Liver (tissue), 9 donors: ENCODE results near the gene TTYH2. TPM values are rescaled to one million over a fixed set of nuclear protein-coding genes. Genes with fewer than 3 reads are reported as not detected.

Experiments used
- DNase-seq: peaks from one replicate; pipeline ENCODE4 v3.0.0-alpha.2; 2017; ENCODE audit warnings: low spot score
- H3K27ac ChIP-seq, 2 donors: one replicate each; pipeline ENCODE4 v1.7.0; 2013; ENCODE audit warnings: inconsistent platforms in 2 of 2, low read length in 2 of 2, control low read depth in 1 of 2, low read depth in 1 of 2, mild to moderate bottlenecking in 1 of 2
- H3K27me3 ChIP-seq, 4 donors: one replicate each; pipeline versions ENCODE4 v1.6.1 to v1.7.0; 2013; ENCODE audit warnings: low read length in 3 of 4, inconsistent platforms in 1 of 4, mild to moderate bottlenecking in 1 of 4, moderate library complexity in 1 of 4; ENCODE audit not compliant: control insufficient read depth in 4 of 4, insufficient read depth in 4 of 4
- H3K36me3 ChIP-seq, 4 donors: one replicate each; pipeline versions ENCODE4 v1.6.1 to v1.7.0; 2013; ENCODE audit warnings: low read length in 3 of 4, mild to moderate bottlenecking in 3 of 4, low read depth in 1 of 4, moderate library complexity in 1 of 4; ENCODE audit not compliant: control insufficient read depth in 4 of 4, insufficient read depth in 3 of 4
- H3K4me1 ChIP-seq, 4 donors: one replicate each; pipeline versions ENCODE4 v1.6.1 to v1.7.0; 2013; ENCODE audit warnings: low read length in 3 of 4, mild to moderate bottlenecking in 3 of 4, moderate library complexity in 1 of 4; ENCODE audit not compliant: control insufficient read depth in 4 of 4, insufficient read depth in 4 of 4
- H3K4me3 ChIP-seq, 3 donors: one replicate each; pipeline versions ENCODE4 v1.6.1 to v1.7.0; 2013; ENCODE audit warnings: low read length in 3 of 3, control low read depth in 1 of 3, low read depth in 1 of 3, mild to moderate bottlenecking in 1 of 3
- H3K9ac ChIP-seq, 2 donors: one replicate each; pipeline ENCODE4 v1.7.0; 2013; ENCODE audit warnings: low read length in 2 of 2, mild to moderate bottlenecking in 2 of 2, moderate library complexity in 2 of 2, control low read depth in 1 of 2, low read depth in 1 of 2
- H3K9me3 ChIP-seq, 4 donors: one replicate each; pipeline versions ENCODE4 v1.6.1 to v1.7.0; 2013; ENCODE audit warnings: low read length in 3 of 4; ENCODE audit not compliant: control insufficient read depth in 4 of 4
- EGR1 ChIP-seq, 2 donors: IDR thresholded peaks; 2 replicates each; pipeline ENCODE4 v1.6.1; 2016 to 2018; ENCODE audit warnings: antibody characterized with exemption in 2 of 2, low read depth in 2 of 2
- FOXA1 ChIP-seq: IDR thresholded peaks from 2 replicates; pipeline ENCODE4 v1.6.1; 2016; ENCODE audit warnings: antibody characterized with exemption
- FOXA2 ChIP-seq: IDR thresholded peaks from 2 replicates; pipeline ENCODE4 v1.6.1; 2016; ENCODE audit warnings: antibody characterized with exemption
- GABPA ChIP-seq, 2 donors: IDR thresholded peaks in 1 of 2; conservative IDR thresholded peaks in 1 of 2; 2 replicates each; pipeline ENCODE4 v1.6.1; 2016; ENCODE audit warnings: antibody characterized with exemption in 2 of 2, mild to moderate bottlenecking in 1 of 2, moderate library complexity in 1 of 2
- HNF4A ChIP-seq, 2 donors: conservative IDR thresholded peaks; 2 replicates each; pipeline ENCODE4 v1.6.1; 2016; ENCODE audit warnings: antibody characterized with exemption in 2 of 2, mild to moderate bottlenecking in 2 of 2
- HNF4G ChIP-seq: IDR thresholded peaks from 2 replicates; pipeline ENCODE4 v1.6.1; 2016; ENCODE audit warnings: antibody characterized with exemption
- JUND ChIP-seq, 2 donors: IDR thresholded peaks; 2 replicates each; pipeline ENCODE4 v1.6.1; 2016; ENCODE audit warnings: antibody characterized with exemption in 2 of 2
- MAX ChIP-seq: IDR thresholded peaks from 2 replicates; pipeline ENCODE4 v1.6.1; 2016; ENCODE audit warnings: antibody characterized with exemption
- NR2F2 ChIP-seq: IDR thresholded peaks from 2 replicates; pipeline ENCODE4 v1.6.1; 2016; ENCODE audit warnings: antibody characterized with exemption
- RAD21 ChIP-seq, 2 donors: IDR thresholded peaks; 2 replicates each; pipeline ENCODE4 v1.6.1; 2016; ENCODE audit warnings: antibody characterized with exemption in 2 of 2, mild to moderate bottlenecking in 2 of 2
- RXRA ChIP-seq, 2 donors: IDR thresholded peaks; 2 replicates each; pipeline ENCODE4 v1.6.1; 2017 to 2018; ENCODE audit warnings: antibody characterized with exemption in 2 of 2, mild to moderate bottlenecking in 1 of 2
- TAF1 ChIP-seq: conservative IDR thresholded peaks from 2 replicates; pipeline ENCODE4 v1.6.1; 2016; ENCODE audit warnings: antibody characterized with exemption, mild to moderate bottlenecking
- YY1 ChIP-seq: IDR thresholded peaks from 2 replicates; pipeline ENCODE4 v1.6.1; 2016; ENCODE audit warnings: antibody characterized with exemption, mild to moderate bottlenecking
- ZBTB33 ChIP-seq: IDR thresholded peaks from 2 replicates; pipeline ENCODE4 v1.6.1; 2016; ENCODE audit warnings: antibody characterized with exemption
- WGBS: extraction: QIAGEN DNeasy Blood & Tissue Kit; methylation state at CpG from one replicate; pipeline ENCODE4 v1.1.7; 2013; 5-methylcytosine and 5-hydroxymethylcytosine counted together
- polyA plus RNA-seq, 2 donors: library from polyadenylated mRNA; stranded (reverse) in 1 of 2; unstranded in 1 of 2; fragments of 200-250 nt in 1 of 2; fragments of >200 nt in 1 of 2; fragmentation: Nextera tagmentation in 1 of 2; extraction: Ambion mirVana in 1 of 2; gene quantifications; one replicate each; pipeline versions ENCODE4 v1.2.1 to v1.2.3, GENCODE V29; 2013 to 2015
- total RNA-seq, 2 donors: library from RNA; depleted of rRNA; stranded (reverse); fragments of >200 nt; gene quantifications; one replicate each; pipeline ENCODE4 v1.2.3, GENCODE V29; 2014
- TF ChIP-seq, protein P1 (sequence below): fragments of 150-350 bp; IDR thresholded peaks from 2 replicates; pipeline ENCODE4 v1.5.1; 2017; ENCODE audit warnings: improper control_type of control experiment, low read depth, low read length; ENCODE audit not compliant: missing input control
- TF ChIP-seq, protein P2 (sequence below): IDR thresholded peaks from 2 replicates; pipeline ENCODE4 v1.6.1; 2016; ENCODE audit warnings: antibody characterized with exemption
- TF ChIP-seq, protein P3 (sequence below): IDR thresholded peaks from 2 replicates; pipeline ENCODE4 v1.6.1; 2016; ENCODE audit warnings: antibody characterized with exemption, mild to moderate bottlenecking
- donor health status: healthy.
- donor health status: healthy.
- donor health status: healthy.
- donor health status: healthy.
- donor health status: healthy.

Gene TTYH2
- total and polyA plus RNA-seq, 4 donors = 0.40 to 2.4 (median 0.99) TPM

- no peak overlapping the region for H3K9ac ChIP-seq
- no peak overlapping the region for H3K27ac ChIP-seq
- H3K36me3 ChIP-seq = no peaks in the 10 kb centered on the region
- TF ChIP-seq EGR1 (IDR thresholded peaks at IDR 0.05; ENCODE audit: low read depth in 2 of 2) = no peak
- no peak for TF ChIP-seq MAX
- no peak for TF ChIP-seq GABPA (IDR thresholded peaks at IDR 0.05 in 1 of 2, conservative IDR thresholded peaks at IDR 0.05 in 1 of 2)
- TF ChIP-seq, protein P1, sequence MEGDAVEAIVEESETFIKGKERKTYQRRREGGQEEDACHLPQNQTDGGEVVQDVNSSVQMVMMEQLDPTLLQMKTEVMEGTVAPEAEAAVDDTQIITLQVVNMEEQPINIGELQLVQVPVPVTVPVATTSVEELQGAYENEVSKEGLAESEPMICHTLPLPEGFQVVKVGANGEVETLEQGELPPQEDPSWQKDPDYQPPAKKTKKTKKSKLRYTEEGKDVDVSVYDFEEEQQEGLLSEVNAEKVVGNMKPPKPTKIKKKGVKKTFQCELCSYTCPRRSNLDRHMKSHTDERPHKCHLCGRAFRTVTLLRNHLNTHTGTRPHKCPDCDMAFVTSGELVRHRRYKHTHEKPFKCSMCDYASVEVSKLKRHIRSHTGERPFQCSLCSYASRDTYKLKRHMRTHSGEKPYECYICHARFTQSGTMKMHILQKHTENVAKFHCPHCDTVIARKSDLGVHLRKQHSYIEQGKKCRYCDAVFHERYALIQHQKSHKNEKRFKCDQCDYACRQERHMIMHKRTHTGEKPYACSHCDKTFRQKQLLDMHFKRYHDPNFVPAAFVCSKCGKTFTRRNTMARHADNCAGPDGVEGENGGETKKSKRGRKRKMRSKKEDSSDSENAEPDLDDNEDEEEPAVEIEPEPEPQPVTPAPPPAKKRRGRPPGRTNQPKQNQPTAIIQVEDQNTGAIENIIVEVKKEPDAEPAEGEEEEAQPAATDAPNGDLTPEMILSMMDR = no peak
- no peak for TF ChIP-seq HNF4A (conservative IDR thresholded peaks at IDR 0.05)
- TF ChIP-seq FOXA1 = no peak
- TF ChIP-seq, protein P2, sequence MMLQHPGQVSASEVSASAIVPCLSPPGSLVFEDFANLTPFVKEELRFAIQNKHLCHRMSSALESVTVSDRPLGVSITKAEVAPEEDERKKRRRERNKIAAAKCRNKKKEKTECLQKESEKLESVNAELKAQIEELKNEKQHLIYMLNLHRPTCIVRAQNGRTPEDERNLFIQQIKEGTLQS = no peak
- TF ChIP-seq JUND (IDR thresholded peaks at IDR 0.05) = no peak
- TF ChIP-seq YY1 = no peak
- no peak for TF ChIP-seq ZBTB33
- TF ChIP-seq RXRA (IDR thresholded peaks at IDR 0.05) = no peak
- TF ChIP-seq TAF1 = no peak
- no peak for TF ChIP-seq NR2F2
- TF ChIP-seq HNF4G = no peak
- no peaks in the 10 kb centered on the region for H3K4me1 ChIP-seq
- peaks cover 0 to 2% (median 0%) of the 10 kb centered on the region in 4 donors for H3K9me3 ChIP-seq
- 54% methylated on average over 9 of the region's 9 CpGs for WGBS
- H3K4me3 ChIP-seq = no peak overlapping the region
- no peaks in the 10 kb centered on the region for H3K27me3 ChIP-seq
- DNase-seq = no peak
Observed at GRCh38 chr17:74282587-74283370, 69.4 kb downstream of the TTYH2 start.

DNA sequence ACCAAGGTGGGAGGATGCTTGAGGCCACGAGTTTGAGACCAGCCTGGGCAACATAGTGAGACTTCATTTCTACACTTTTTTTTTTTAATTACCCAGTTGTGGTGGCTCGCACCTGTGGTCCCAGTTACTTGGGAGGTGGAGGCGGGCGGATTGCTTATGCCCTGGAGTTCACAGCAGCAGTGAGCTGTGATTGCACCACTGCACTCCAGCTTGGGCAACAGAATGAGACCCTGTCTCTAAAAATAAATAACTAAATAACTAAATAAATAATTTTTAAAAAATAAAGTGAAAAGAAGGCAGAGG lies 70.0 kb downstream of the TTYH2 start:
- Histone ChIP-seq H3K9me3 (peaks cover 0 to 2% (median 0%) of the 10 kb centered on the region in 4 donors), H3K27me3 (no peaks in the 10 kb centered on the region), H3K27ac (no peak overlapping the region), H3K4me1 (no peaks in the 10 kb centered on the region), H3K36me3 (no peaks in the 10 kb centered on the region), H3K9ac (no peak overlapping the region), H3K4me3 (no peak overlapping the region)
- WGBS = 76% methylated on average over 4 of the region's 4 CpGs
- DNase-seq = no peak
- TF ChIP-seq FOXA1 (no peak), JUND (IDR thresholded peaks at IDR 0.05) (no peak), TAF1 (no peak), RAD21 (IDR thresholded peaks at IDR 0.05) (no peak), HNF4A (conservative IDR thresholded peaks at IDR 0.05) (no peak), MAX (no peak), YY1 (no peak), ZBTB33 (no peak), HNF4G (no peak), FOXA2 (no peak), EGR1 (IDR thresholded peaks at IDR 0.05; ENCODE audit: low read depth in 2 of 2) (no peak), GABPA (IDR thresholded peaks at IDR 0.05 in 1 of 2, conservative IDR thresholded peaks at IDR 0.05 in 1 of 2) (no peak)
- TF ChIP-seq, protein P2 = no peak
- TF ChIP-seq, protein P1 = no peak
- TF ChIP-seq, protein P3, sequence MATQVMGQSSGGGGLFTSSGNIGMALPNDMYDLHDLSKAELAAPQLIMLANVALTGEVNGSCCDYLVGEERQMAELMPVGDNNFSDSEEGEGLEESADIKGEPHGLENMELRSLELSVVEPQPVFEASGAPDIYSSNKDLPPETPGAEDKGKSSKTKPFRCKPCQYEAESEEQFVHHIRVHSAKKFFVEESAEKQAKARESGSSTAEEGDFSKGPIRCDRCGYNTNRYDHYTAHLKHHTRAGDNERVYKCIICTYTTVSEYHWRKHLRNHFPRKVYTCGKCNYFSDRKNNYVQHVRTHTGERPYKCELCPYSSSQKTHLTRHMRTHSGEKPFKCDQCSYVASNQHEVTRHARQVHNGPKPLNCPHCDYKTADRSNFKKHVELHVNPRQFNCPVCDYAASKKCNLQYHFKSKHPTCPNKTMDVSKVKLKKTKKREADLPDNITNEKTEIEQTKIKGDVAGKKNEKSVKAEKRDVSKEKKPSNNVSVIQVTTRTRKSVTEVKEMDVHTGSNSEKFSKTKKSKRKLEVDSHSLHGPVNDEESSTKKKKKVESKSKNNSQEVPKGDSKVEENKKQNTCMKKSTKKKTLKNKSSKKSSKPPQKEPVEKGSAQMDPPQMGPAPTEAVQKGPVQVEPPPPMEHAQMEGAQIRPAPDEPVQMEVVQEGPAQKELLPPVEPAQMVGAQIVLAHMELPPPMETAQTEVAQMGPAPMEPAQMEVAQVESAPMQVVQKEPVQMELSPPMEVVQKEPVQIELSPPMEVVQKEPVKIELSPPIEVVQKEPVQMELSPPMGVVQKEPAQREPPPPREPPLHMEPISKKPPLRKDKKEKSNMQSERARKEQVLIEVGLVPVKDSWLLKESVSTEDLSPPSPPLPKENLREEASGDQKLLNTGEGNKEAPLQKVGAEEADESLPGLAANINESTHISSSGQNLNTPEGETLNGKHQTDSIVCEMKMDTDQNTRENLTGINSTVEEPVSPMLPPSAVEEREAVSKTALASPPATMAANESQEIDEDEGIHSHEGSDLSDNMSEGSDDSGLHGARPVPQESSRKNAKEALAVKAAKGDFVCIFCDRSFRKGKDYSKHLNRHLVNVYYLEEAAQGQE = no peak
